Measurements from ENCODE around the gene CYB561.

CYB561 gene

DNA sequence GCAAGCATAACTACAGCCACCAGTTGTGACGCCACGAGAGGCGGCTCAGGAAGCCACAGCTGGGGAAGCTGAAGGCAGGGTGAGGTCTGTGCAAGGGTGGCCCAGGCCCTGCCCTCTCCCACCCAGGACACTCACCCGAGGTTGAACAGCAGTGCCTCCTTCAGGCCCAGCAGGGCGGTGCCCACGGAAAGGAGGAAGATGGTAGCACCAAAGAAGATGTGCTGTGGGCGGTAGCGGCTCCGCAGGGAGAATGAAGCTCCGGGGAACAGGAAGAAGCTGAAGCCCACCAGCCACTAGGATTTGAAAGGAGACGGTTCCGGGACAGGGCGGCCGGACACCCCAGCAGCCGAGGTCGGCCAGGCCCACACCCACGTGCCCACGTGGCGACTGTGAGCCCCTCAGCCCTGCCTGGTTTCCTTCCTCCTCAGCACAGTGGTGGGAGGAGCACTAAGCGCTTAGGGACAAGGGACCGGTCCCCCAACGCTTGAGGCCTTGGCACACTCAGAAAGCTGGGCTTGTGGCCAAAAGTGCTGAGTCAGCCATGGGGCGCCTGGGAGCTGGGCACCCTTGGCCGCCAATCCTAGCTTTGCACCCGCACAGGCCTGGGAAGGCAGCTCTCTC lies 11.0 kb downstream of the CYB561 start:
- DNase-seq (ENCODE audit: low read depth), result no peak

DNA sequence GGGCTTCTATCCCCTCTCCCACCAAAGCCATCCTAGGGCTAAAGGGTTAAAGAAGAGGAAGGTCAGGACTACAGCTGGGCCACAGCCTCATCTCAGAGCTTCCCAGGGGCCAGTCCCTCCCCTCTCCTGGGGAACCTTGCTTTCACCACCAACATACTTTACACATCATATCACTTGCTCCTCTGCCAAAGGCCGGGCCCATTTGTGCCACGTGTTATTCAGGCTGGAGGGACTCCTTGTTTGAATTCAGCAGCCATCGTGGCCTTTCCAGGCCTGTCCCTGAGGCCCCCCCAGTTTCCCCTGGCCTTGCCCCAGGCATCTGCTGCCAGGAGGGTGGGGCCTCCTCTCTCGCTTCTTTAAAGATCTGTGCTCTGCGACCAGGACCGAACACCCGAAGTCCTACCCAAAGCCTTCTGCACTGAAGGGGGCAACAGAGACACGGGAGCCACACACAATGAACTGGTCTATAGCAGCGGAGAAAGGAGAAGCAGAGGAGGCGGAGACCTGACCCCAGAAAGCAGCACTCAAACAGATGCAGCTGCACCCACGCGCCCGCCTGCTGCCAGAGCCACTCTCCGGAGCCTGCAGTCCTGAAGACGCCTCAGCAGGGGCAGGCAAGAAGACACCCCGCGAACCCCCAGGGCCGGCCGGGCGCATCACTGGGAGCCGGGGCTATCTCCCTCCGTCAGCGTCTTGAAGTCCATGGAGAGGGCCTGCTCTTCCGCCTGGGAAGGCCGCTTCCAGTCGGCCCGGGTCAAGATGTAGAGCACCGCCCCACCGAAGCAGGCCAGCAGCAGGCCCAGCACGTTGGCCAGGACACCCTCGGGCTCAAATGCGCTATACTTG lies 12.1 kb downstream of the CYB561 start:
- peak; percentile 95 for DNase-seq (ENCODE audit: low read depth)

DNA sequence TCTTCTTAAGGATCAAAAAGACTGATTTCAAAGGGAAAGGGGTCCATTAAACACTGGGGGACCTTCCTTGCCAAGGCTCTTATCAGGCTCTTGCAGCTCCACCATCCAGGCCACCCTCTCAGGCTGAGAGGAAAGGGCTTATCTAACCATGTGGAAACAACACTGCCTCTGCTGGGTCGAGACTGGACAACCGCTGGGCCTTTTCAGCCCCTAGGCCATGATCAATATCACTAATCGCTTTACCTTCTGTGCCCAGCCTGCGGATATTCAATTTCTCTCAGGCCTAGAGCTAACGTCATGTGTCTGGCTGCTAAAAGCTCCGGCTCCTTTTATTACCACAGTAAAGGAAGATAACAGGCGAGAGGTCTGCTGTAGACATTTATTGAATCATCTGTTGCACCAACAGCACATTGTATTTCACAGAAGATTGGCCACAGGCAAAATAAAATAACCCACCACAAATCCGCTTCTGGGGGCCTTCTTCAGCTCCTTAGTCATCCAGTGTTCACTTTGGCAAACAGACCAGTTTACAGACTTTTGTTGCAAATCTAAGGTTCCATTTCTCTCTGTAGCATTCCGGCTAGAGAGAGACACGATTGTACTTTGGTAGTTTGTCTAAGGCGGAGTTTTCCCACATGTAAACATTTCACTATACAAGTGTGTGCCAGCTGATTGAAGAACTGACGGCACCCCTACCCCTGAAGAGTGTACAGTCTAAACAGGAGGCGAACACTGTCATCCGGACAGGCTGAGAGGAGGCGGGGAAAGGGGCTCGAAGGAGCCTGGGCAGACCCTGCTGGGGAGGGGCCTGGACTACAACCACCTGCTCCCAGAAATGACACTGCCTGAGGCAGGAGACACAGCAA lies 13.9 kb downstream of the CYB561 start:
- DNase-seq (ENCODE audit: low read depth), result no peak

DNA sequence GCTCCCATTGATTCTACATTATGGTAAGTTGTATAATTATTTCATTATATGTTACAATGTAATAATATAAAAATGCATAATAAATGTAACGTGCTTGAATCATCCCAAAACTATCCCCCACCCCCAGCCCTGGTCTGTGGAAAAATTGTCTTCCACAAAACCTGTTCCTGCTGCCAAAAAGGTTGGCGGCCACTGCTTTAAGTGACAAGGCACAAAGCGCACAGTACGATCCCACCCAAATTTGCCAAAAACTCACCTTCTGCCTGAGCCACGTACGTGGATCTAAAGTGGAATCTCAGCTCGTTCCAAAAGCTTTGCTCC lies 14.5 kb downstream of the CYB561 start:
- DNase-seq (ENCODE audit: low read depth), result no peak

DNA sequence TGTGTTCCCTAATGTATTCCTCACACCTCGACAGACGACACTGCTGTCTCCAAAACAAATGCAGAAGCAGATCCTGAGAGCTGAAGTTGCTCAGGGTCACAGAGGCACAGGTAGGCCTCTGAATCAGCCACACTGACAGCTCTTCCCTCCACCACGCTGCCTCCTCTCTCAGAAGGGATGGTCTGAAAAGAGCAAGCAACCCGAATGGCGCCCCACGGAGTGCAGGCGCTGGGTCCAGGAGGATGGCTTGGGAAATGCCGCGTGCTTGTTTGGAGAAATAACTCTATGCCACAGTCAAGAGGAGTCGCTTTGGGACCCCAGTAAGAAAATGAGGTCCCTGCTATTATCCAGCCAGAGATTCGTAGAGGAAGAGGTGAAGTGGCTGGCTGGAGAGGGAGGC lies 15.9 kb downstream of the CYB561 start:
- DNase-seq (ENCODE audit: low read depth), result no peak

DNA sequence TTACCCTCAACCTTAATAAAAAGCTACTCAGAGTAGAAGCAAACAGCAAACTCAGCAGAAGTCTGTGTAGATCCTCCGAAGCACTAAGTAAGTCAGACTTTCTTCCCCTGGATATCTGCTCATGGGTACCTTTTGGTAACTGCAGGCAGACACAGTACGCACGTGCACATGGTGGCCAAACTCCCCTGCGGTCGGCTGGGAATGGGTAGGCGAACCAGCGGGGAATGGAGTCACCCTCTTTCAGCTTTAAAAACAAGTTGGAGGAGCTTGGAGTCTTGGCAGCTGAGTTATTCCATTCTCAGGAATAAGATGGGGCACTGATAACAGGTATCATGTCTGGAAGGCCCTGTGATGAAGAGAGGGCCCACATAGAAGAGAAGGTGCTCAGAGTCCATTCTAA lies 16.3 kb downstream of the CYB561 start:
- no peak for DNase-seq (ENCODE audit: low read depth)

DNA sequence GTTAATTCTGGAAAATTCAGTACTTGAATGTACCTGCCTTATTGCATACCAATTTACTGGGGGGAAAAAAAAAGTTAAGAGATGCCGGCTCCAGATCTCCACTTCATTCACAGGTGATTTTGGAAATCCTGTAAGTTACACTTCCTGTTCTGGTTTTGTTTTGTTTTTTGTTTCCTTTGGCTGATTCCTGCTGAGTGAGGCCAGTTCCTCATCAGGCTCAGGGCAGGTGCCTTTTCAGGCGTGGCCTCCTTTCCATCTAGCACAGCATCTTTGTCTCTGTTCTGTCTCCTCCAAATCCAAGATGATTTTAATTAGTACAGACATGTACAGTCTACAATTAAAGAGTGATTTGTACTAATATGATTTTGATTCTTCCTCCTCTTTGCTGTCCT lies 19.2 kb downstream of the CYB561 start:
- DNase-seq (ENCODE audit: low read depth), result no peak

DNA sequence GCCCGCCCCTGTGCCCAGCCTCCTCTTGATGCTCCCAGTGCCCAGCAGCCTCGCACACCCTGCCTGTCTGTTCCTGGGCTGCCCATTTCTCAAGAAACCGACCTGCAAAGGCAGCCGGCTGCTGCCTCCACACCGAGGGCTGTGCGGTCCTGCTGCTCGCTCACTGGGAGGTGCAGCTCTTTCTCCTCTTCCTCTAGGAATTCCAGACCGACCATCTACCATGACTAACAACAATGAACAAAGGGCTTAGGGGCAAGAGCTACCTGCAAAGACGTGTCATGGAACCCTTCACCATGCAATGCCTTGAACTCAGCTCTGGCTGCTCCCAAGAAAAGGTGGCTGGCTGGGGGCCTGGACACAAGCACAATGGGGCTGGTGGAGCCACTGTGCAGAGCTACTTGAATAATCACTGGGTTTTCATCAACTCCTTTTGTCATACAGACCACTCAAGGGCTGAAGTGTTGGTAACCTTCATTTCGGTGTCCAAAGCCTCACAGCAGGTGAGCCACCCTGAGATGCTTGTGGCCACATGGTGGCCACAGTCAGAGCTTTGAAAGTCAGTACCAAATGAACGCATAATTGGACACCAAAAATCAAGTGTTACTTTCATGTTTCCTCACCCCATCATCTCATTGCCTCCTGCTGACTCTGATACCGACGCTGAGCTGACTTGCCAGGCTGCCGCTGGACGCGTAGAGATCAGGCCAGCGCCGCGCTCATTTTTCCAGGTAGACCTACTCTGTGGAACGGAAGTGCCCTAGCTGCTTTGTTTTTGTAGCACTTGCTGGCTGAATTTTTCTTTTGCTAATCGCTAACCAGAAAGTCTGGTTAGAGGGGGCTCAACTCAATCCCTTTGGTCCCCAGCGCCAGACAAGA lies 19.8 kb downstream of the CYB561 start:
- no peak for DNase-seq (ENCODE audit: low read depth)

DNA sequence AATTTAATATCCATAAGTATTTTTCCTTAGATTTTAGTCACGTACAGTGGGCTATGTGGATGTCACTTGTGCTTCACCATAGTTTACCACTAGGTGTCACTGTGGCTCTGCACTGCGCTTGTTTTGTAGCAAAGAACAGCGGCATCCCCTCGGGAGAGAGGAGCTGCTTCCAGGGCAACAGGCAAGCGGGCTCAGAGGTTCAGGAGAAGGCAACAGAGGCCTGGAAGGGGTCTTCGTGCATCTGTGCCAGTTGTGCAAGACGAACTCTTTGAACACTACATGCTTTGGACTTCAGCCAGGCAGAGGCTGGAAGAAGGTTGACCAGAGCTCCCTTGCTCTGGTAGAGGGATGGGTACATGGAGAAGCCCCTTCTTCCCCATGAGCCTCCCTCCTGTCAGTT lies 20.6 kb downstream of the CYB561 start:
- DNase-seq (ENCODE audit: low read depth), result peak; percentile 83

DNA sequence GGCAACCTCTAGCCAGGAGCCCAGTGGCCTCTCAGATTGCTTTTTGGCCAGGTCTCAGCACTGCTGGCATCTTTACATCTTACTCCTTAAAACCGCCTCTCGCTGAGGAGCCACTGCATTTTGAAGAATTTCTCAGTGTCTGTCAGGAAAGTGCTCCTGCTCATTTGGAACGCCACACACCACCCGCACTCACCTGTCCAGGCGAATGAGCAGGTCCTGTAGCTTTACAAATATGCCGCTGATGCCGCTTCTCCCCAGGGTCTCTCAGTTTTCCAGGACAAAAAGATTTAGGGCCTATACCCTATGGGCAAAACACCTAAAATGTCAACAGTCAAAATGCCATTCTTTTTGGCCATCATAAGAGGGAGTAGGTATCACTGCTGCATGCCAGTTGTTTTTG lies 22.1 kb downstream of the CYB561 start:
- DNase-seq (ENCODE audit: low read depth), result no peak

DNA sequence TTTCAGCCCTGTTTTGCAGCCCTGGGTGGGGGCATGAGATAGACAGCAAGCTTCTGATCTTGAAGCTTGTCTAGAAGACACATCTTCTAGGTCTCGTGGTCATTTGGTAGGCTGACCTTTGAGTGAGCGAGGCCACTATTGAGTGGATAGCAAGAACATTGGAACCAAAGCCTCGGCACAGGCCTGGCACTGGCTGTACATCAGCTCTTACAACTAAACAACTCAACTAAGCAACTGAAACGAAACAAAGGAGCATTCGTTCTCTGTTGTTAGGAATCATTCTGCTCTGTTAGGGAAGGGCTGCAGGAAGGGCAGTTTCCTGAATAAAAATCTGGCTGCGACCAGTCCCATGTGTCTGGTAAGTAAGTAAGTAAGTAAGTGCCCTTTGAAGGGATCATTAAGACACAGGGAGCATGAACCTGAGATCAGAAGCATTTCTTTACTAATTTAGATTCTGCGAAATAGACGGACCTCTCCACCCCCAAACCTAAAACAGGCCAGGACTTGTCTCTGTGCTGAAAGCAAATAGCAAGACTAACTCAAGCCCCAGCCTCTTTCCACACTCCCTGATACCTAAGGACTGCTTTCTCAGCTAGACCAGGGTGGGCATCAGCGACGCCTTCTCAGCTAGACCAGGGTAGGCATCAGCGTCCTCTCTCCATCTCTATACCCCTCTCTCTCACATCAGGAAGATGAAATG lies 22.7 kb downstream of the CYB561 start:
- no peak for DNase-seq (ENCODE audit: low read depth)

DNA sequence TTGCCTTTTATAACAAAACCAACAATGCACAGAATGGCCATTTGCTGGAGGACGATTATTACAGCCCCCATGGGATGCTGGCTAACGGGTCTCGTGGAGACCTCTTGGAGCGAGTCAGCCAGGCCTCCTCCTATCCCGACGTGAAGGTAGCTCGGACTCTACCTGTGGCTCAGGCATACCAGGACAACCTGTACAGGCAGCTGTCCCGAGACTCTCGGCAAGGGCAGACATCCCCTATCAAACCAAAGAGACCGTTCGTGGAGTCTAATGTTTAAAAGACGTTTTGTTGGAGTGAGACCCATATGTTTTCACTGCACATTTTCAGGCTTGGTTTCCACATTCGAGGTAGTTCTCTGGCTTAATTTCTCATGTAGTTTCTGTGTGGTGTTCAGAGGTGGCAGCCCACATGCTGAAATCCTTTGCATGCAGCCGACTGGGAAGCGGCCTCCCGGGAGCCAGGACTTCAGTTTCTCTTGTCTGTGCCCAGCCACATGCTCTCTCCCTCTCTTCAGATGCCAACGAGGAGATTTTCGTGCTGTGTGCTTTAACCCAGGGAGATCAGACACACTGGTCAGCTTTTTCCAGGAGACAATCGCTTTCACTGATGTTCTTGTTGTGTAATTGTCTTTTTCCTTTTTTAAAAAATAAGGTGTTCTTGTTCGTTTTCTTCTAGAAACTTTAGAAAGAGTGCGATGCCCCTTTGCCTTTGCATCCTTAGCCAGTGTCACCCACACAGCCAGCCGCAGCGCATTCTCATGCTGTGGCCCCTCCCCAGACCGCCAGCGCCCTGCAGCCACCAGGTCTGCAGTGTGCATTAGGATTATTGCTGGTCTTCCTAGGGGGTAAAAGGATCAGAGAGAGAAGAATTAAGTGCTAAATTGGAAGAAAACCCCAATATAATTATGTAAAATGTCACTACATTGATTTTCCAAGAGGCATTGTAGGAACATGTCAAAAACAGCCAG lies 24.1 kb downstream of the CYB561 start:
- no peak for DNase-seq (ENCODE audit: low read depth)

DNA sequence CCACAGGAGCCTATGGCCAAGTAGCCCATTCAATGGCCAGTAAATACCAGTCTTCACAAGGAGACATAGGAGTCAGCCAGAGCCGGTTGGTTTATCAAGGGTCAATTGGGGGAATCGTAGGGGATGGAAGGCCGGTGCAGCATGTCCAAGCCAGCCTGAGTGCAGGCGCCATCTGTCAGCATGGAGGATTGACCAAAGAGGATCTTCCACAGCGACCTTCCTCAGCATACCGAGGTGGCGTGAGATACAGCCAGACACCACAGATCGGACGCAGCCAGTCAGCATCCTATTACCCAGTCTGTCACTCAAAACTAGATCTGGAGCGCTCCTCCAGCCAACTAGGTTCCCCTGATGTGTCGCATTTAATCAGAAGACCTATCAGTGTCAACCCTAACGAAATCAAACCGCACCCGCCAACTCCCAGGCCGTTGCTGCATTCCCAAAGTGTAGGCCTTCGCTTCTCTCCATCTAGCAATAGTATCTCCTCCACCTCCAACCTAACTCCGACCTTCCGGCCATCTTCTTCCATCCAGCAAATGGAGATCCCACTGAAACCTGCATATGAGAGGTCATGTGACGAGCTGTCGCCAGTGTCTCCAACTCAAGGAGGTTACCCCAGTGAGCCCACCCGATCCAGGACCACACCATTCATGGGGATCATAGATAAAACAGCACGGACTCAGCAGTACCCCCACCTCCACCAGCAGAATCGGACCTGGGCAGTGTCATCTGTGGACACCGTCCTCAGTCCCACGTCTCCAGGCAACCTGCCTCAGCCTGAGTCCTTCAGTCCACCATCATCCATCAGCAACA lies 25.0 kb downstream of the CYB561 start:
- DNase-seq (ENCODE audit: low read depth), result no peak

DNA sequence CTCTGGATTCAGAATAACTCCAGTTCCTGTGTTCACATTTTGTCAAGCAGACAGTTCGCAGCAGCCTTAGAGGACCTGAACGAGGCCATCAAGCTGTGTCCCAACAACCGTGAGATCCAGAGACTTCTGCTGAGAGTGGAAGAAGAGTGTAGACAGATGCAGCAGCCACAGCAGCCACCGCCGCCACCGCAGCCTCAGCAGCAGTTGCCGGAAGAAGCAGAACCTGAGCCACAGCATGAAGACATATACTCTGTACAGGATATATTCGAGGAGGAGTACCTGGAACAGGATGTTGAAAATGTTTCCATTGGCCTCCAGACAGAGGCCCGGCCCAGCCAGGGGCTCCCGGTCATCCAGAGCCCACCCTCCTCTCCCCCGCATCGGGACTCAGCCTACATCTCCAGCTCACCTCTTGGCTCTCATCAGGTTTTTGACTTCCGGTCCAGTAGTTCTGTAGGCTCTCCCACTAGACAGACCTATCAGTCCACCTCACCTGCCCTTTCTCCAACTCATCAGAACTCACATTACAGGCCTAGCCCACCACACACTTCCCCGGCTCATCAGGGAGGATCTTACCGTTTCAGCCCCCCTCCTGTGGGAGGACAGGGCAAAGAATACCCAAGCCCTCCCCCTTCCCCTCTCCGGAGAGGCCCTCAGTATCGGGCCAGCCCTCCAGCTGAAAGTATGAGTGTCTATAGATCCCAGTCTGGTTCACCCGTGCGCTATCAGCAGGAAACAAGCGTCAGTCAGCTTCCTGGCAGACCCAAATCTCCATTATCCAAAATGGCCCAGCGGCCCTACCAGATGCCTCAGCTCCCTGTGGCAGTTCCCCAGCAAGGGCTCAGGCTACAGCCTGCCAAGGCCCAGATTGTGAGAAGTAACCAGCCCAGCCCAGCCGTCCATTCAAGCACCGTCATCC lies 25.9 kb downstream of the CYB561 start:
- no peak for DNase-seq (ENCODE audit: low read depth)

DNA sequence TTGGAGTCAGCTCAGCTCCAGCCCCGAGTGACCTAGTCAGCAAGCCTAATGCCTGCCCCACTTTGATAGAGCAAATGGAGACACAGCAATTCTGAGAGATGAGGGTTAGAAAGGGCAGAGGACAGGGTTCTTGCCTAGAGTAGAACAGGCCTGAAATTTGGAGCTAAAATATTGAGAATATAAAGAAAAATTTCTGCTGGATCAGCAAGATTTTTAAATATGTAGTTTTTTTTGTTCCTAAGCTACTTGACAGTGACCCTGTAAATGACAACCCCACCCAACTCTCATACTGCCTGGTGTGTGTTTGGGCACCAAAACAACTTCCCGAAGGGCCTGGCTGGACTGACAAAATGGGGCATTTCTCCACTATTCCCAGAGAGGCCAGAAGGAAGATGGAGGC lies 26.7 kb downstream of the CYB561 start:
- no peak for DNase-seq (ENCODE audit: low read depth)

DNA sequence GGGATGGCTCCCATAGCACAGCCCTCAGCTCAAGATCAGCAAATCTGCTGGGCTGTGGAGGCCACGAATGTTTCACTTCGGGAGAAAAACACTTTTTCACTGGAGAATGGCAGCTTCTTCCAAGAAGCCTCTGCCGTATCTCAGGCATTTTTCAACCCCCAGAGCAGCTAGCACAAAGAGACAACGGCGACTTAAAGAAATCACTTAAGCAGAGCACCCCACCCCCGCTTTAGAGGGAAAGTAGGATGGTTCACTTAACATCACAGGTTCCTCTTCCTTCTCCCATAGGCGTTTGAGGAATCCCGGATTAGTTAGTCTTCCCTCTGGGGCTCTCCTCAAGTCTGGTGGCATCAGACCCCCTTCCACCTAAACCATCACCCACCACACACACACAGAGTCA lies 27.6 kb downstream of the CYB561 start:
- DNase-seq (ENCODE audit: low read depth), result no peak

DNA sequence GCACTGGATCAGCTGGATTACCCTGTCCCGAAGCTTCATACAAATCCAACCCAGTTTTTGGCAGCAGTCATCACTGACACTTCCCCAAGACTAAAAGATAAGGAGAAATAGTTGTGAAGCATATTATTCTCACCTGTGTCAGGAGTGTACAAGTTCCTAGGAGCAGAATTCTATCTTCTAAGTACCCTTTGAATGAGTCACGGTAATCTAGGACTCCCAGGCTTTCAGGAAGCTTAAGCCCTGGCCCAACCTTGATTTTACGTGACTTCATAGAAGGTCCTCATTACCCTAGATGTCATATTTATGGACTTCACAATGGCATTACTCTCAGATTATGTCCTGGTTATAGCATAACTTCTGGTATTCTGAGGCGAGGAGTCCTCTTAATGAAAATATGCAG lies 31.9 kb downstream of the CYB561 start:
- DNase-seq (ENCODE audit: low read depth), result no peak

DNA sequence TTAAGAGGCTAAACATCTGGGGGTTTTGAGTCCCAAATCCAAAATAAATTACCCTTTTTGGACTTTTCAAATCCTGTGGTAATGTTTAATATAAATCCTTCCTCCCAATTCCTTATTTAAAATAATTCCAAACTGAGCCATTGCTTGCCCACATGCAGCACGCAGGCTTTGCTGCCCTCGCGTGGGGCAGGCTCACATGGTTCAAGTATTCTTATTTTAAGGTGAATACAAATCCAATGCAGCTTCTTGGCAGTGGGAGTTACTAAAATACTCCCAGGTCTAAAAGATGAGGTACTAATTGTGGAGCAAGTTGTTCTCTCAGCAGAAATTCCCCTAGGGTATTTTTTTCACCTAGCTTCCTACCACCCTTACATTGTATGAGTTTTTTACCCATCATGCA lies 33.0 kb downstream of the CYB561 start:
- DNase-seq (ENCODE audit: low read depth), result no peak
